CD4-positive, CD25-positive, alpha-beta regulatory T cell (primary cell): ENCODE results near the gene MKI67. TPM values are rescaled to one million over a fixed set of nuclear protein-coding genes. Genes with fewer than 3 reads are reported as not detected.
"Not testable (repeated sequence)": the region's sequence is repeated elsewhere in the genome, so short reads cannot be mapped to it uniquely, and the experiment has no call there.

Source experiments
- ATAC-seq, 2 donors: fragments of 150-1000 bp; cut with Tn5 transposase; one replicate each; pipeline ENCODE4 v1.10.0; 2021; ENCODE audit warnings: low read depth in 2 of 2, moderate number of reproducible peaks in 2 of 2, moderate library complexity in 1 of 2
- DNase-seq, 3 donors: peaks; one replicate each; pipeline versions ENCODE4 v3.0.0 to v3.0.0-alpha.2; 2012 to 2022; ENCODE audit warnings: mixed read lengths in 1 of 3
- H3K27ac ChIP-seq: one replicate; pipeline ENCODE4 v1.7.0; 2013; ENCODE audit warnings: mild to moderate bottlenecking, low read length; ENCODE audit not compliant: insufficient read depth, poor library complexity, severe bottlenecking
- H3K27me3 ChIP-seq: one replicate; pipeline ENCODE4 v1.7.0; 2013; ENCODE audit warnings: low read length; ENCODE audit not compliant: control insufficient read depth, insufficient read depth
- H3K36me3 ChIP-seq: one replicate; pipeline ENCODE4 v1.7.0; 2013; ENCODE audit warnings: mild to moderate bottlenecking, low read length, moderate library complexity; ENCODE audit not compliant: control insufficient read depth, insufficient read depth
- H3K4me1 ChIP-seq: 2 replicates; pipeline ENCODE4 v1.7.0; 2013; ENCODE audit warnings: mild to moderate bottlenecking, low read length; ENCODE audit not compliant: insufficient read depth, control insufficient read depth, poor library complexity, severe bottlenecking
- H3K4me3 ChIP-seq: one replicate; pipeline ENCODE4 v1.7.0; 2013; ENCODE audit warnings: low read depth, mild to moderate bottlenecking, low read length, moderate library complexity
- H3K9me3 ChIP-seq, 2 experiments: 1 replicate in 1 of 2; 2 replicates in 1 of 2; pipeline ENCODE4 v1.7.0; 2013; ENCODE audit warnings: low read length in 2 of 2, mild to moderate bottlenecking in 1 of 2, moderate library complexity in 1 of 2; ENCODE audit not compliant: control insufficient read depth in 2 of 2
- H3K27ac Mint-ChIP-seq, 3 donors: one replicate each; pipeline ENCODE4 v1.8.0; 2020 to 2022; ENCODE audit warnings: mild to moderate bottlenecking in 3 of 3, mixed read lengths in 3 of 3, moderate library complexity in 2 of 3
- H3K27me3 Mint-ChIP-seq: one replicate; pipeline ENCODE4 v1.8.0; 2022; ENCODE audit warnings: mild to moderate bottlenecking, mixed read lengths
- H3K36me3 Mint-ChIP-seq: one replicate; pipeline ENCODE4 v1.8.0; 2020; ENCODE audit warnings: mixed read lengths
- H3K4me1 Mint-ChIP-seq, 4 donors: one replicate each; pipeline ENCODE4 v1.8.0; 2020 to 2022; ENCODE audit warnings: mixed read lengths in 4 of 4, mild to moderate bottlenecking in 1 of 4
- H3K4me3 Mint-ChIP-seq, 4 donors: one replicate each; pipeline ENCODE4 v1.8.0; 2020 to 2022; ENCODE audit warnings: mild to moderate bottlenecking in 4 of 4, mixed read lengths in 4 of 4, moderate library complexity in 3 of 4
- H3K9me3 Mint-ChIP-seq, 7 donors: one replicate each; pipeline ENCODE4 v1.8.0; 2020 to 2022; ENCODE audit warnings: mixed read lengths in 7 of 7, mild to moderate bottlenecking in 3 of 7, moderate library complexity in 2 of 7
- polyA plus RNA-seq, 4 donors: library from polyadenylated mRNA; unstranded; fragments of 300-500 nt; fragmentation: Illumina TruSeq; gene quantifications; one replicate each; pipeline ENCODE4 v1.2.3, GENCODE V29; 2021
- total RNA-seq: library from RNA; stranded (reverse); gene quantifications from one replicate; pipeline ENCODE4 v1.2.3, GENCODE V29; 2022

The MKI67 gene
- total and polyA plus RNA-seq, 5 donors from 2014 or later, result 0.06 to 13.5 (median 0.90) TPM

- not testable (repeated sequence) for H3K4me1 ChIP-seq, DNase-seq, H3K36me3 ChIP-seq, H3K27ac Mint-ChIP-seq, H3K27ac ChIP-seq, H3K4me1 Mint-ChIP-seq, H3K9me3 Mint-ChIP-seq, H3K9me3 ChIP-seq, H3K4me3 ChIP-seq, H3K36me3 Mint-ChIP-seq, H3K27me3 ChIP-seq, H3K4me3 Mint-ChIP-seq, ATAC-seq
- peaks cover 51% of the 10 kb centered on the region for H3K27me3 Mint-ChIP-seq
Measured at GRCh38 chr10:128167123-128167522, 40.9 kb upstream of the MKI67 start.

- no peaks in the 10 kb centered on the region for H3K4me1 ChIP-seq
- DNase-seq (no peak), ATAC-seq (no peak)
- peaks cover 6% of the 10 kb centered on the region for H3K27me3 ChIP-seq
- Mint-ChIP-seq H3K4me1 (peaks cover 0 to 2% (median under 1%) of the 10 kb centered on the region in 4 donors), H3K4me3 (no peak overlapping the region), H3K9me3 (peaks cover 0 to 4% (median 0%) of the 10 kb centered on the region in 7 donors), H3K27ac (no peak overlapping the region), H3K36me3 (no peaks in the 10 kb centered on the region), H3K27me3 (peaks cover 52% of the 10 kb centered on the region)
- H3K4me3 ChIP-seq, result no peak overlapping the region
- no peak overlapping the region for H3K27ac ChIP-seq
- no peaks in the 10 kb centered on the region for H3K9me3 ChIP-seq
- H3K36me3 ChIP-seq, result no peaks in the 10 kb centered on the region
Measured at GRCh38 chr10:128166151-128166550, 39.9 kb upstream of the MKI67 start.

GRCh38 chr10:128165536-128165935, 39.3 kb upstream of the MKI67 start:
- no peak for DNase-seq
- H3K27me3 Mint-ChIP-seq, result peaks cover 48% of the 10 kb centered on the region
- Histone ChIP-seq H3K27me3 (peaks cover 6% of the 10 kb centered on the region), H3K4me1 (no peaks in the 10 kb centered on the region), H3K27ac (no peak overlapping the region), H3K9me3 (no peaks in the 10 kb centered on the region), H3K36me3 (no peaks in the 10 kb centered on the region), H3K4me3 (no peak overlapping the region)
- H3K27ac Mint-ChIP-seq, result no peak overlapping the region
- peaks cover 0 to 4% (median 0%) of the 10 kb centered on the region in 7 donors for H3K9me3 Mint-ChIP-seq
- ATAC-seq, result no peak
- peaks cover 0 to 5% (median 1%) of the 10 kb centered on the region in 4 donors for H3K4me1 Mint-ChIP-seq
- H3K36me3 Mint-ChIP-seq, result no peaks in the 10 kb centered on the region
- no peak overlapping the region for H3K4me3 Mint-ChIP-seq

GRCh38 chr10:128163701-128164100, 37.5 kb upstream of the MKI67 start:
- ATAC-seq (no peak), DNase-seq (no peak)
- Mint-ChIP-seq H3K36me3 (no peaks in the 10 kb centered on the region), H3K27ac (no peak overlapping the region), H3K4me3 (no peak overlapping the region), H3K4me1 (peaks cover 0 to 5% (median 1%) of the 10 kb centered on the region in 4 donors), H3K9me3 (peaks cover 0 to 2% (median 0%) of the 10 kb centered on the region in 7 donors), H3K27me3 (peaks cover 33% of the 10 kb centered on the region)
- Histone ChIP-seq H3K4me3 (no peak overlapping the region), H3K27me3 (peaks cover 2% of the 10 kb centered on the region), H3K27ac (no peak overlapping the region), H3K4me1 (no peaks in the 10 kb centered on the region), H3K36me3 (no peaks in the 10 kb centered on the region), H3K9me3 (no peaks in the 10 kb centered on the region)

- no peaks in the 10 kb centered on the region for H3K9me3 ChIP-seq
- no peak overlapping the region for H3K4me3 Mint-ChIP-seq
- peaks cover 0 to 2% (median 0%) of the 10 kb centered on the region in 7 donors for H3K9me3 Mint-ChIP-seq
- peaks cover 27% of the 10 kb centered on the region for H3K27me3 Mint-ChIP-seq
- no peak overlapping the region for H3K27ac ChIP-seq
- no peak for ATAC-seq
- no peak overlapping the region for H3K27ac Mint-ChIP-seq
- H3K4me3 ChIP-seq, result no peak overlapping the region
- no peaks in the 10 kb centered on the region for H3K36me3 ChIP-seq
- peaks cover 3% of the 10 kb centered on the region for H3K27me3 ChIP-seq
- DNase-seq, result no peak
- H3K4me1 ChIP-seq, result no peaks in the 10 kb centered on the region
- peaks cover 0 to 5% (median 1%) of the 10 kb centered on the region in 4 donors for H3K4me1 Mint-ChIP-seq
- H3K36me3 Mint-ChIP-seq, result no peaks in the 10 kb centered on the region
Measured at GRCh38 chr10:128161031-128161430, 34.8 kb upstream of the MKI67 start.

- Histone ChIP-seq H3K36me3 (no peaks in the 10 kb centered on the region), H3K27ac (no peak overlapping the region), H3K4me1 (no peaks in the 10 kb centered on the region), H3K4me3 (no peak overlapping the region), H3K9me3 (no peaks in the 10 kb centered on the region), H3K27me3 (peaks cover 5% of the 10 kb centered on the region)
- H3K9me3 Mint-ChIP-seq, result peaks cover 0 to 2% (median 0%) of the 10 kb centered on the region in 7 donors
- DNase-seq (peak in 1 of 3 donors; percentile 5), ATAC-seq (no peak)
- peaks cover 0 to 5% (median 1%) of the 10 kb centered on the region in 4 donors for H3K4me1 Mint-ChIP-seq
- no peak overlapping the region for H3K4me3 Mint-ChIP-seq
- H3K27me3 Mint-ChIP-seq, result peaks cover 22% of the 10 kb centered on the region
- H3K27ac Mint-ChIP-seq, result no peak overlapping the region
- H3K36me3 Mint-ChIP-seq, result no peaks in the 10 kb centered on the region
Measured at GRCh38 chr10:128160297-128160711, 34.1 kb upstream of the MKI67 start.

- ATAC-seq (no peak), DNase-seq (no peak)
- H3K9me3 Mint-ChIP-seq, result peaks cover 0 to 2% (median 0%) of the 10 kb centered on the region in 7 donors
- Histone ChIP-seq H3K27me3 (peaks cover 5% of the 10 kb centered on the region), H3K4me3 (no peak overlapping the region), H3K4me1 (no peaks in the 10 kb centered on the region), H3K27ac (no peak overlapping the region), H3K9me3 (no peaks in the 10 kb centered on the region), H3K36me3 (no peaks in the 10 kb centered on the region)
- peaks cover 0 to 5% (median 1%) of the 10 kb centered on the region in 4 donors for H3K4me1 Mint-ChIP-seq
- H3K36me3 Mint-ChIP-seq, result no peaks in the 10 kb centered on the region
- H3K27ac Mint-ChIP-seq, result no peak overlapping the region
- no peak overlapping the region for H3K4me3 Mint-ChIP-seq
- H3K27me3 Mint-ChIP-seq, result peaks cover 20% of the 10 kb centered on the region
Measured at GRCh38 chr10:128158021-128158795, 32.0 kb upstream of the MKI67 start.
